Naive thymus-derived CD8-positive, alpha-beta T cell (primary cell): Measurements from ENCODE around the gene LAPTM4A. TPM values are rescaled to one million over a fixed set of nuclear protein-coding genes. Genes with fewer than 3 reads are reported as not detected.
A peak's percentile ranks its signal among the peaks of the same experiment; 100 is the strongest.

Experiments used
- ATAC-seq, 2 donors: fragments of 150-1000 bp; cut with Tn5 transposase in 1 of 2; sonication (Bioruptor Pico), chemical (Tn5 transposase) in 1 of 2; 1 replicate in 1 of 2; 2 replicates in 1 of 2; pipeline ENCODE4 v1.10.0; 2021; ENCODE audit warnings: mild to moderate bottlenecking in 2 of 2, moderate library complexity in 2 of 2
- POLR2A ChIA-PET: fragments of 350-600 bp; sonication (Branson Sonifier 250); formaldehyde crosslinking; loops from one replicate; lab custom pipeline; 2021; ENCODE audit warnings: antibody characterized with exemption; lab: Charles Lee
- DNase-seq, 10 donors: peaks; one replicate each; pipeline versions ENCODE4 v3.0.0 to v3.0.0-alpha.2; 2020 to 2022
- H3K27ac Mint-ChIP-seq, 10 donors: one replicate each; pipeline ENCODE4 v1.8.0; 2020 to 2022; ENCODE audit warnings: mild to moderate bottlenecking in 10 of 10, mixed read lengths in 10 of 10, moderate library complexity in 4 of 10, inconsistent platforms in 1 of 10
- H3K27me3 Mint-ChIP-seq, 5 donors: one replicate each; pipeline ENCODE4 v1.8.0; 2021 to 2022; ENCODE audit warnings: mixed read lengths in 5 of 5
- H3K36me3 Mint-ChIP-seq, 3 donors: one replicate each; pipeline ENCODE4 v1.8.0; 2020 to 2022; ENCODE audit warnings: mixed read lengths in 3 of 3, mild to moderate bottlenecking in 2 of 3, inconsistent platforms in 1 of 3
- H3K4me1 Mint-ChIP-seq, 4 donors: one replicate each; pipeline ENCODE4 v1.8.0; 2021 to 2022; ENCODE audit warnings: mixed read lengths in 4 of 4
- H3K4me3 Mint-ChIP-seq, 10 donors: one replicate each; pipeline ENCODE4 v1.8.0; 2020 to 2022; ENCODE audit warnings: mild to moderate bottlenecking in 10 of 10, mixed read lengths in 10 of 10, moderate library complexity in 6 of 10, inconsistent platforms in 1 of 10
- H3K9me3 Mint-ChIP-seq, 9 donors: one replicate each; pipeline ENCODE4 v1.8.0; 2020 to 2022; ENCODE audit warnings: mixed read lengths in 9 of 9, mild to moderate bottlenecking in 3 of 9, inconsistent platforms in 1 of 9, moderate library complexity in 1 of 9
- polyA plus RNA-seq, 3 donors: library from polyadenylated mRNA; unstranded; fragments of 300-500 nt; fragmentation: Illumina TruSeq; gene quantifications; one replicate each; pipeline ENCODE4 v1.2.3, GENCODE V29; 2021
- total RNA-seq, 8 experiments: library from RNA in 2 of 8; stranded (reverse) in 2 of 8; gene quantifications; one replicate each; pipeline ENCODE4 v1.2.3 and lab custom pipeline; 2021 to 2026

Gene LAPTM4A
- total RNA-seq = 10 to 100 TPM; 45.7 to 46.0 TPM
- 100 to 1,000 TPM in 1 of 3 donors, 10 to 100 TPM in 2; 88.7 to 100 (median 97.1) TPM for polyA plus RNA-seq
- 16.7 to 26.4 (median 21.4) reads per million in 6 experiments for total RNA-seq (lab: John Stamatoyannopoulos, UW)

DNA sequence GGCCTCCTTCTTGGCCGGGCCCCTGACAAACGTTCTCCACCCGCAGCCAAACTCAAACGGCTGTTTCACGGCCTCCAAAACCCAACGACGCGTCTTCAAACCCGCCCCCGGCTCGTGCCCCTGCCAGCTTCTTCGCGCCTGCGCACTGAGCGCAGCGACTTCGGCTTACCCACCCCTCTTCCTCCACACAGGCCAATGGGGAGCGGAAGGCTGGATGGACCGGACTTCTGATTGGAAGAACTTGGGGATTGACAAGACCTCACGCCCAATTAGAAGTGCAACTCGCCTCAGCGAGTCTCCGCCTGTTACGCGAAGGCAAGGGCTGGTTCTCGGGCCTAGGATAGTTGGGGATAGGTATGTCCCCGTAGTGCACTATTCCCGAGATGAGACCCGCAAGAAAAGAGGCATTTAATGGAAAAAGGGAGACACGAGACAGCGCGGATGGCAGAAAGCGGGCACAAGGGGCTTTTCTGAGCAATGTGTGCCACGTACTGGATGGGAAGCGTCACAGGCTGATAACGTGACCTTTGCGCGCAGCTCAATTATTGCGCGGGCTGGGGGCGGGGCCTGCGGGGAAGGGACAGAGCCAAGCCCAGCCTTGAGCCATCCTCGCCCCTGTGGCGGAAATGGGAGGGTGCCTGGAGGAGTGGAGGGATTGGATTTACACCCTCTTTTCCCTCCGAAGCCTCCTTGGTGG, at the start of gene LAPTM4A:
LAPTM4A (minus strand) TSS at position 97 of the 697 bp plus-strand sequence. CDS start 108 bp downstream, outside the sequence.
- Mint-ChIP-seq H3K4me1 (peaks cover 24 to 34% (median 34%) of the 10 kb centered on the region in 4 donors), H3K9me3 (no peaks in the 10 kb centered on the region), H3K27me3 (peaks cover 3 to 21% (median 13%) of the 10 kb centered on the region in 5 donors), H3K27ac (no peak within 1 kb of the TSS), H3K36me3 (peaks cover 0 to 3% (median 2%) of the 10 kb centered on the region in 3 donors), H3K4me3 (no peak within 1 kb of the TSS)
- ATAC-seq (peak; percentile 93 to 96), DNase-seq (peak; percentile 94 to 100 (median 98))
- POLR2A ChIA-PET = interaction anchor here (0.6 to 2.1 kb wide), 8 partner anchors 12 to 704 kb away, joined by 3 to 5 read pairs (median 3); partner anchors contain the start of genes HS1BP3, TTC32 and WDR35

DNA sequence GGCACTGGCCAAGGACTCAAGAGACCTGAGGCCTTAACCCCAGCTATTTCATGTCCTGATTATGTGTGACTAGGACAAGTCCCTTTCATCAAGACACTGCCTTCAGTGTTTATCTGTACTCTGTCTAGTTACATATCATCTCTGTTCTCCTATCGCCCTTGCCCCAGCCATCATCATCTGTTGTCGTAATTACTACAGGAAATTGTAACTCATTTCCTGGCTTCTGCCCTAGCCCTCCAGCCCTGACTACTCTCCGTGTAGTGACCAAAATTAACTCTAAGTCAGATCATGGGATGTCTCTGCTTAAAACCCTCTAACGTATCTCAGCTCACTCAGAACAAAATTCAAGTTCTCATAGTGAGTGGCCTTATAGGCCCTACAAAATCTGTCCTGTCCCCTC, 49.3 kb upstream of the LAPTM4A start:
- H3K27ac Mint-ChIP-seq = no peak overlapping the region
- DNase-seq = no peak

DNA sequence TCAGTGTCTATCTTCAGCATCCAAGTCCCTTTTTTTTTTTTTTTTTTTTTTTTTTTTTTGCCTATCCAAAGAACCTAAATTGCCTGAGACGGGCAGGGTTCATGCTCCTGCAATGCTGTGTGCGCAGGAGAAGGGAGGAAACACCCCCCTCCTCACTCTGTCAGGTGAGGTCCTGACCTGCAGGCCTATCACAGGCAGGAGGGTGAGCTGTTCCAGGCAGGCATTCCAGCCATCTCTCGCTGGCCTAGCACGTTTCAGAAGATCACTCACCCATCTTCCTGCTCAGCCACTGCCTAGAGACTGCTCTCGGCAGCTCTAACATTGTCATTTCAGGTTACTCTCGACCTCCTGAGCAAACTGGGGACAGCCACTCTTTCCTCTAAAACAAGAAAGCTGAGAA, 48.4 kb upstream of the LAPTM4A start:
- Mint-ChIP-seq H3K27ac (no peak overlapping the region), H3K36me3 (peaks cover 0 to 5% (median 0%) of the 10 kb centered on the region in 3 donors), H3K4me1 (peaks cover 0 to 1% (median 0%) of the 10 kb centered on the region in 4 donors), H3K9me3 (peaks cover 0 to 17% (median 0%) of the 10 kb centered on the region in 9 donors), H3K27me3 (peaks cover 4 to 19% (median 15%) of the 10 kb centered on the region in 5 donors), H3K4me3 (no peak overlapping the region)
- POLR2A ChIA-PET = interaction anchor here (0.7 kb wide), 1 partner anchor 461 kb away, joined by 8 read pairs; no protein-coding TSS in a partner anchor
- DNase-seq (no peak), ATAC-seq (no peak)

More for the DNA sequence above, 49.3 kb upstream of the LAPTM4A start:
- no peak overlapping the region for H3K4me3 Mint-ChIP-seq
- H3K27me3 Mint-ChIP-seq = peaks cover 8 to 25% (median 20%) of the 10 kb centered on the region in 5 donors
- H3K9me3 Mint-ChIP-seq = peaks cover 0 to 17% (median 0%) of the 10 kb centered on the region in 9 donors
- peaks cover 0 to 3% (median 0%) of the 10 kb centered on the region in 4 donors for H3K4me1 Mint-ChIP-seq
- ATAC-seq = no peak
- peaks cover 0 to 5% (median 0%) of the 10 kb centered on the region in 3 donors for H3K36me3 Mint-ChIP-seq
- POLR2A ChIA-PET = no interaction called here

DNA sequence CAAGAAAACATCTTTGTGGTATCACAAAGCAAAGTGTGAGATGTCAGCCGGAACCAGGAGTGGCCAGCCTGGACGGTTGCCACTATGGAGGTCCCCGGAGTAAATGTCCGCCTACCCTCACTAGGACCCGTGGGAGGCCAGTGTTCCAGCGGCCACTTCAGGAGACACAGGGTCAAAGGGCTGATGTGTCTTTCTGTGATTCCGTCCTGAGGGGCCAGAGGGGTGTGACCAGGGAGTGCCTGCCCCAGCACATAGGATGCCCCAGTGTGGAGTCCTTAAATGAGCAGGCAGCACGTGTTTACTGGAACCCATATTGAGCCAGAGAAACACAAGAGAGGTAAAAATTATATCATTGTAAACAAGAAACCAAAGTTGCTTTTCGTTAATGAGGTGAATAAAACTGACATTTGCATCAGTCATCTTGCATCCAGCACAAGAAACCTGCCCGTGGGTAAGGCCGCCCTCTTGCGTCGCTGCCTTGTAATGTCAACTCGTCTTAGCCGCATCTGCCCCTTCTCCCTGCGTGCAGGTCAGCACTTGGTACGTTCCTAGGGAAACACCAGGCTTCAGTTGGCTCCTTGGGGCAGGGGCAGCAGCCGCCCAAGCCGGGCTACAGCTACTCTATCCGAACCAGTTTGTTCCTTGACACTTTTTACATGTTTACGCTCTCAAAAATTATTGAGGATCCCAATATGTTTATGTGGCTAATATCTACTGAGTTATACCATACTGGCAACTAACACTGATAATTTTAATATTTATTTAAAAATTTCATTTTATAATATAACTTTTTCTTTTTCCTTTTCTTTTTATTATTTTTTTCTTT, 46.7 kb upstream of the LAPTM4A start:
- Mint-ChIP-seq H3K4me1 (peaks cover 0 to 1% (median 0%) of the 10 kb centered on the region in 4 donors), H3K27ac (peak overlapping the region in 1 of 10 donors; percentile 10), H3K9me3 (peaks cover 0 to 16% (median 0%) of the 10 kb centered on the region in 9 donors), H3K4me3 (no peak overlapping the region), H3K27me3 (peaks cover 7 to 22% (median 21%) of the 10 kb centered on the region in 5 donors), H3K36me3 (peaks cover 0 to 5% (median 0%) of the 10 kb centered on the region in 3 donors)
- DNase-seq = peak; percentile 56 to 85 (median 70)
- POLR2A ChIA-PET = no interaction called here
- ATAC-seq = peak; percentile 90 to 93

- peaks cover 10 to 37% (median 19%) of the 10 kb centered on the region in 5 donors for H3K27me3 Mint-ChIP-seq
- DNase-seq (no peak), ATAC-seq (no peak)
- H3K27ac Mint-ChIP-seq = no peak overlapping the region
- H3K4me1 Mint-ChIP-seq = peaks cover 0 to 1% (median 0%) of the 10 kb centered on the region in 4 donors
- no peak overlapping the region for H3K4me3 Mint-ChIP-seq
- H3K36me3 Mint-ChIP-seq = no peaks in the 10 kb centered on the region
- no peaks in the 10 kb centered on the region for H3K9me3 Mint-ChIP-seq
- POLR2A ChIA-PET = no interaction called here
Observed at GRCh38 chr2:20095469-20095868, 44.0 kb upstream of the LAPTM4A start.

- H3K9me3 Mint-ChIP-seq = no peaks in the 10 kb centered on the region
- POLR2A ChIA-PET = no interaction called here
- DNase-seq (no peak), ATAC-seq (no peak)
- peak overlapping the region in 1 of 10 donors; percentile 21 for H3K27ac Mint-ChIP-seq
- H3K36me3 Mint-ChIP-seq = no peaks in the 10 kb centered on the region
- no peak overlapping the region for H3K4me3 Mint-ChIP-seq
- peaks cover 0 to 1% (median 0%) of the 10 kb centered on the region in 4 donors for H3K4me1 Mint-ChIP-seq
- H3K27me3 Mint-ChIP-seq = peaks cover 10 to 40% (median 19%) of the 10 kb centered on the region in 5 donors
Observed at GRCh38 chr2:20094955-20095354, 43.5 kb upstream of the LAPTM4A start.

- peaks cover 0 to 1% (median 0%) of the 10 kb centered on the region in 4 donors for H3K4me1 Mint-ChIP-seq
Observed at GRCh38 chr2:20094142-20094755, 42.8 kb upstream of the LAPTM4A start.

GRCh38 chr2:20093263-20094141, 42.1 kb upstream of the LAPTM4A start:
- no peaks in the 10 kb centered on the region for H3K9me3 Mint-ChIP-seq
- DNase-seq = no peak
- H3K27ac Mint-ChIP-seq = peak overlapping the region in 1 of 10 donors; percentile 32
- H3K4me3 Mint-ChIP-seq = no peak overlapping the region
- peaks cover 10 to 40% (median 19%) of the 10 kb centered on the region in 5 donors for H3K27me3 Mint-ChIP-seq
- POLR2A ChIA-PET = no interaction called here
- H3K4me1 Mint-ChIP-seq = peaks cover 0 to 1% (median 0%) of the 10 kb centered on the region in 4 donors
- H3K36me3 Mint-ChIP-seq = no peaks in the 10 kb centered on the region
- no peak for ATAC-seq

More at GRCh38 chr2:20094142-20094755, 42.8 kb upstream of the LAPTM4A start:
- no peak for DNase-seq
- peak overlapping the region in 1 of 10 donors; percentile 22 for H3K27ac Mint-ChIP-seq
- H3K4me3 Mint-ChIP-seq = no peak overlapping the region
- no peak for ATAC-seq
- POLR2A ChIA-PET = no interaction called here
- no peaks in the 10 kb centered on the region for H3K36me3 Mint-ChIP-seq
- peaks cover 10 to 40% (median 19%) of the 10 kb centered on the region in 5 donors for H3K27me3 Mint-ChIP-seq
- H3K9me3 Mint-ChIP-seq = no peaks in the 10 kb centered on the region

DNA sequence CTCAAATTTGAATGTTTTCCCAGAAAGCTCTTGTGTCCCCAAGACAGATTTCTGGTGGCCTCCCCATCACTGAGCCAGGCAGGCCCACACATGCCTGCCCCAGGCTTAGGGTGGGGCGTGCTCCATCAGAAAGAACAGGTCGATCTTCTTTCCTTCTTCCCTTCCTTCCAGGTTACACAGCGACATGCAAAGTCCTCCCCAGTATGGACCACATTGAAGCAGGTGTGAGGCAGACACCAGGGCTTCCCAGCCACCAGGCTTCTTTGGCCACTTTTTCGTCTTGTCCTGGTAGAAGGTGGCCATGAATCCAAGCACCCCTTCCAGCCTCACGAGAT, 41.4 kb upstream of the LAPTM4A start:
- POLR2A ChIA-PET = no interaction called here
- Mint-ChIP-seq H3K36me3 (no peaks in the 10 kb centered on the region), H3K27me3 (peaks cover 12 to 40% (median 19%) of the 10 kb centered on the region in 5 donors), H3K4me1 (no peaks in the 10 kb centered on the region), H3K4me3 (no peak overlapping the region), H3K27ac (no peak overlapping the region), H3K9me3 (no peaks in the 10 kb centered on the region)
- DNase-seq (no peak), ATAC-seq (no peak)

DNA sequence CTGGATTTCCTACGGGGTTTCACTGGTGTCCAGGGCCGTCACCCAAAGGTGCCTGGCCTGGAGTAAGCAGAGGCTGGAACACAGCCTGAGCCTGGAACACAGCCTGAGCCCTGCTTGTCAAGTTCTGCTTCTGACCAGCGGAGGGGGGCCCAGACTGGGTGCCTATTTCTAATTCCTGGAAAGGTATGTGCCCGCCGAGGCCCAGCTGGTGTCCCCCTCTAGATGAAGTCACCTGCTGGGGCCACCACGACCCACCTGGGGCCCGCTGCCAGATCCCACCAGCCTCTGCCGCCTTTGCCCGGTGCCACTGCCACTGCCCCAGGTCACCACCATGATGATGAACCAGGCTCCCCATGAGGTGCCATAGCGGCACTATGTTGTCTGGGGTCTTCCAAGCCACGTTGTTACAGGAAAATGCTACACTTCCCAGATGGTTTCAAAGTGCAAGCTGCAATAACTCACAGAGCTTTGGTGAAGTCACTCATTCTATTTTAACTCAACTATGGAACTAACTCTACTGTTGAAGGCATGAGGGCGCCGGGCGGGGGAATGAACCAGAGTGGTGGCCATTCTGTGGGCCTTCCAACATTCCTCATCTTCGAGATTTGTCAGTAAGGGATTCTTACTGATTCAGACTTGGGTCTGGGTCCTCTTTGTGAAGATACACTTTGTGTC, 40.9 kb upstream of the LAPTM4A start:
- DNase-seq (no peak), ATAC-seq (no peak)
- peaks cover 12 to 40% (median 19%) of the 10 kb centered on the region in 5 donors for H3K27me3 Mint-ChIP-seq
- H3K27ac Mint-ChIP-seq = no peak overlapping the region
- POLR2A ChIA-PET = no interaction called here
- H3K36me3 Mint-ChIP-seq = no peaks in the 10 kb centered on the region
- H3K4me1 Mint-ChIP-seq = no peaks in the 10 kb centered on the region
- H3K9me3 Mint-ChIP-seq = no peaks in the 10 kb centered on the region
- H3K4me3 Mint-ChIP-seq = no peak overlapping the region

- Mint-ChIP-seq H3K4me3 (no peak overlapping the region), H3K9me3 (no peaks in the 10 kb centered on the region), H3K27me3 (peaks cover 12 to 40% (median 19%) of the 10 kb centered on the region in 5 donors), H3K4me1 (no peaks in the 10 kb centered on the region), H3K27ac (no peak overlapping the region), H3K36me3 (no peaks in the 10 kb centered on the region)
- no peak for ATAC-seq
- POLR2A ChIA-PET = no interaction called here
- DNase-seq = no peak
Observed at GRCh38 chr2:20091305-20091991, 40.0 kb upstream of the LAPTM4A start.
